ENCODE results near the gene IQCB1. TPM values are rescaled to one million over a fixed set of nuclear protein-coding genes. Genes with fewer than 3 reads are reported as not detected.
"Not testable (repeated sequence)": the region's sequence is repeated elsewhere in the genome, so short reads cannot be mapped to it uniquely, and the experiment has no call there.

The IQCB1 gene
- total RNA-seq, 6 experiments from 2014 or later = 8.4 to 11.9 (median 10.1) TPM

DNA sequence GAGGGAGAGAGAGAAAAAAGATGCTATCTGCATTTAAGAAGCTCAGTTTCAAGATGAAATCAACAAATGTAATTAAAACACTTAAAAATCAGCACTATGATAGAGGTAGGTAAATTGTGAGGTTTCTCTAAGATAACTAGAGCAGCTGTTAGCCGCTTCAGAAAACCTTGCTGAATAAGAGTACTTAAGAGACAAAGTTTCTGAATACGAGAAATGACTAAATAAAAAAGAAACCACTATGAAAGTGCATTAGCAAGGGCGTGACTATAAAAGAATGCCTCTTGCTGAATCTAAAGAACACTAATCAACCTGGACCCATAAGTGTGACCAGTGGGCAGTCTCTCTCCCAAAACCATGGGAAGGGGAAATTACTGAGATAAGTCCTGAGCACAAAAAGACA is 41.8 kb downstream of the IQCB1 start:
- peaks cover 36% of the 10 kb centered on the region for H3K36me3 Mint-ChIP-seq (ENCODE audit: low read depth)
- H3K27me3 Mint-ChIP-seq (ENCODE audit: insufficient read depth) = no peaks in the 10 kb centered on the region
- no peaks in the 10 kb centered on the region for H3K9me3 Mint-ChIP-seq
- no peak for TF ChIP-seq CTCF (IDR thresholded peaks at IDR 0.05)
- H3K4me3 Mint-ChIP-seq = no peak overlapping the region
- no peak for DNase-seq
- no peak overlapping the region for H3K27ac Mint-ChIP-seq
- H3K4me1 Mint-ChIP-seq (ENCODE audit: low read depth) = no peaks in the 10 kb centered on the region

- Mint-ChIP-seq H3K27ac (peak overlapping the region; percentile 64; the same call in 1 of the 2 replicates), H3K36me3 (ENCODE audit: low read depth) (peaks cover 26% of the 10 kb centered on the region), H3K4me3 (peak overlapping the region; percentile 48; the same call in 1 of the 2 replicates), H3K4me1 (ENCODE audit: low read depth) (peaks cover 13% of the 10 kb centered on the region), H3K9me3 (no peaks in the 10 kb centered on the region), H3K27me3 (ENCODE audit: insufficient read depth) (no peaks in the 10 kb centered on the region)
- TF ChIP-seq CTCF (IDR thresholded peaks at IDR 0.05) = no peak
- no peak for DNase-seq
Measured at GRCh38 chr3:121786485-121786884, 48.4 kb downstream of the IQCB1 start.

- Mint-ChIP-seq H3K36me3 (ENCODE audit: low read depth) (peaks cover 15% of the 10 kb centered on the region; the same call in 1 of the 2 replicates), H3K4me1 (ENCODE audit: low read depth) (peaks cover 13% of the 10 kb centered on the region)
- not testable (repeated sequence) for H3K27me3 Mint-ChIP-seq (ENCODE audit: insufficient read depth); H3K4me3 Mint-ChIP-seq; H3K9me3 Mint-ChIP-seq; DNase-seq; H3K27ac Mint-ChIP-seq
Measured at GRCh38 chr3:121782784-121783183, 52.1 kb downstream of the IQCB1 start.

DNA sequence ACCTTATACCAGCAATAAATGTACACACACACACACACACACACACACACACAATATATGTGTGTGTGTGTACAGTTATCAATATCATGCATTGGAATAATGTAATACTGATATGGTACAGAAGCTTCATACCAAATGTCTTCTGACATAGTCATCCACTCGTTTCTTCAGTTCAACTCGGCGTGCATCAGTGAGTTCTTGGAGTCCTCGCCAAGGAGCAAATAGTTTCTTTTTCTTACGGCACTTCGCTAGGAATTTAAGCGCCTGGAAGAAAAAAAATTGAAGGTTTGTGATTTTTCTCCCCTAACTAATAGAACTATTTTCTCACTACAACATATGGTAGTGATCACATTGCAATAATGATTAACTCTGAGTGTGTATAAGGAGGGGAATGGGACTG is 53.2 kb downstream of the IQCB1 start:
- no peak for DNase-seq
- Mint-ChIP-seq H3K4me3 (no peak overlapping the region), H3K36me3 (ENCODE audit: low read depth) (peaks cover 11% of the 10 kb centered on the region; the same call in 1 of the 2 replicates)

DNA sequence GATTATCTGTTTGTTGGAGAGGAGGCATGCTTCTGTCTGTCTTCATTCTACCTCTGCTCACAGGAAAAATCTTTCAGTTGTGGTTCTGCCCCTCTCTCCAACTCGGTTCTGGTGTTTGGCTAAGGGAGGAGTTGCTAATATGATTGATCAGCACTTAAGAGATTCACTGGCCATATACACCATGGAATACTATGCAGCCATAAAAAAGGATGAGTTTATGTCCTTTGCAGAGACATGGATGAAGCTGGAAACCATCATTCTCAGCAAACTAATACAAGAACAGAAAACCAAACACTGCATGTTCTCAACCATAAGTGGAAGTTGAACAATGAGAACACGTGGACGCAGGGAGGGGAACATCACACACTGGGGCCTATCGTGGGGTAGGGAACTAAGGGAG is 59.8 kb downstream of the IQCB1 start:
- not testable (repeated sequence) for H3K27ac Mint-ChIP-seq; H3K27me3 Mint-ChIP-seq (ENCODE audit: insufficient read depth); H3K4me1 Mint-ChIP-seq (ENCODE audit: low read depth); H3K4me3 Mint-ChIP-seq; DNase-seq; H3K9me3 Mint-ChIP-seq
- H3K36me3 Mint-ChIP-seq (ENCODE audit: low read depth) = peaks cover 37% of the 10 kb centered on the region

More for the DNA sequence above, 53.2 kb downstream of the IQCB1 start:
- peaks cover 7% of the 10 kb centered on the region for H3K4me1 Mint-ChIP-seq (ENCODE audit: low read depth)
- no peak overlapping the region for H3K27ac Mint-ChIP-seq
- H3K27me3 Mint-ChIP-seq (ENCODE audit: insufficient read depth) = no peaks in the 10 kb centered on the region
- H3K9me3 Mint-ChIP-seq = no peaks in the 10 kb centered on the region
- no peak for TF ChIP-seq CTCF (IDR thresholded peaks at IDR 0.05)

DNA sequence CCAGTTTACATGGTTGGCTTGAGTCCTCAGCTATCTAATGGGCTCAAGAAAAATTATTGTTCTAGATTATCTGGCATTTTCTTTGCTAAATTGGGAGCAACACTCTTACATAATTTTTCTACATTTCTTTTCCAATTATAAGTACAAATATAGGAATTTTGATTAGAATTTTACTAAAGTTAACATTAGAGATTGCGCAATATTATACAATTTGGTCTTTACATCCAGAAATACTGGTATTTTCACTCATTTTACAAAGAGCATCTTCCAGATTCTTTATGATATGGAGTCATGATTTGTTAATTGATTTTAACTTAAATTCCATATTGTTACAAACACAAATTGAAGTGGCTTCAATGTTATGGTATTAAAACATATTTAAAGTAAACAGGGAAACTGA is 65.6 kb downstream of the IQCB1 start:
- DNase-seq = no peak
- Mint-ChIP-seq H3K4me3 (no peak overlapping the region), H3K9me3 (no peaks in the 10 kb centered on the region), H3K4me1 (ENCODE audit: low read depth) (no peaks in the 10 kb centered on the region), H3K27ac (no peak overlapping the region), H3K27me3 (ENCODE audit: insufficient read depth) (no peaks in the 10 kb centered on the region), H3K36me3 (ENCODE audit: low read depth) (peaks cover 17% of the 10 kb centered on the region)
- no peak for TF ChIP-seq CTCF (IDR thresholded peaks at IDR 0.05)

GRCh38 chr3:121768452-121768851 is 66.4 kb downstream of the IQCB1 start:
- H3K36me3 Mint-ChIP-seq (ENCODE audit: low read depth) = peaks cover 10% of the 10 kb centered on the region; the same call in 1 of the 2 replicates
- H3K27ac Mint-ChIP-seq = no peak overlapping the region
- no peaks in the 10 kb centered on the region for H3K27me3 Mint-ChIP-seq (ENCODE audit: insufficient read depth)
- DNase-seq = no peak
- no peak for TF ChIP-seq CTCF (IDR thresholded peaks at IDR 0.05)
- H3K4me1 Mint-ChIP-seq (ENCODE audit: low read depth) = no peaks in the 10 kb centered on the region
- no peak overlapping the region for H3K4me3 Mint-ChIP-seq
- H3K9me3 Mint-ChIP-seq = no peaks in the 10 kb centered on the region

Data from HFFc6 (cell line).